ENCODE measurements around the gene PDRG1.
"Not testable (repeated sequence)": the region's sequence is repeated elsewhere in the genome, so short reads cannot be mapped to it uniquely, and the experiment has no call there.

Gene PDRG1

GRCh38 chr20:31930779-31931178 lies 21.1 kb downstream of the PDRG1 start:
- ChIA-PET POLR2A (interaction anchor here (1.0 kb wide), 1 partner anchor 13 kb away, joined by 3 read pairs; no protein-coding TSS in a partner anchor), CTCF (interaction anchor here (0.6 to 1.2 kb wide), 2 partner anchors 51 to 104 kb away, joined by 3 read pairs; no protein-coding TSS in a partner anchor)
- no peaks in the 10 kb centered on the region for H3K4me1 ChIP-seq (ENCODE audit: control extremely low read depth in 1 of 4, control insufficient read depth in 4 of 4, insufficient read depth in 4 of 4, low read length in 3 of 4)
- 50% methylated on average over 2 of the region's 5 CpGs for WGBS (ENCODE audit: insufficient coverage)
- peaks cover 0 to 2% (median 0%) of the 10 kb centered on the region in 4 experiments for H3K36me3 ChIP-seq (ENCODE audit: control insufficient read depth in 4 of 4, insufficient read depth in 4 of 4, low read length in 3 of 4)
- H3K9me3 ChIP-seq (ENCODE audit: control extremely low read depth in 1 of 5, control insufficient read depth in 4 of 5, insufficient read depth in 2 of 5, low read depth in 1 of 5, low read length in 4 of 5), result no peaks in the 10 kb centered on the region
- H3K27me3 ChIP-seq (replicated peaks in 2 of 5; ENCODE audit: control insufficient read depth in 4 of 5, insufficient read depth in 5 of 5, low read length in 4 of 5), result no peaks in the 10 kb centered on the region
- no peak overlapping the region for H3K4me3 ChIP-seq (ENCODE audit: control insufficient read depth in 1 of 7, extremely low read depth in 1 of 7, insufficient read depth in 4 of 7, low read depth in 2 of 7, low read length in 6 of 7)
- no peak for DNase-seq
- no peak overlapping the region for H3K27ac ChIP-seq (ENCODE audit: insufficient read depth in 1 of 2, low read depth in 1 of 2, low read length in 2 of 2, poor library complexity in 1 of 2, severe bottlenecking in 2 of 2)

- CTCF ChIA-PET; H3K36me3 ChIP-seq (ENCODE audit: control insufficient read depth in 4 of 4, insufficient read depth in 4 of 4, low read length in 3 of 4); H3K27ac ChIP-seq (ENCODE audit: insufficient read depth in 1 of 2, low read depth in 1 of 2, low read length in 2 of 2, poor library complexity in 1 of 2, severe bottlenecking in 2 of 2); H3K4me1 ChIP-seq (ENCODE audit: control extremely low read depth in 1 of 4, control insufficient read depth in 4 of 4, insufficient read depth in 4 of 4, low read length in 3 of 4); POLR2A ChIA-PET; H3K4me3 ChIP-seq (ENCODE audit: control insufficient read depth in 1 of 7, extremely low read depth in 1 of 7, insufficient read depth in 4 of 7, low read depth in 2 of 7, low read length in 6 of 7); DNase-seq; H3K27me3 ChIP-seq (replicated peaks in 2 of 5; ENCODE audit: control insufficient read depth in 4 of 5, insufficient read depth in 5 of 5, low read length in 4 of 5); H3K9me3 ChIP-seq (ENCODE audit: control extremely low read depth in 1 of 5, control insufficient read depth in 4 of 5, insufficient read depth in 2 of 5, low read depth in 1 of 5, low read length in 4 of 5): not testable (repeated sequence)
- 100% methylated on average over 1 of the region's 4 CpGs for WGBS (ENCODE audit: insufficient coverage)
Observed at GRCh38 chr20:31929631-31930030, 22.2 kb downstream of the PDRG1 start.

- 97% methylated on average over 5 of the region's 8 CpGs for WGBS (ENCODE audit: insufficient coverage)
- ChIA-PET CTCF (interaction anchor here (1.7 kb wide), 1 partner anchor 75 kb away, joined by 4 read pairs; no protein-coding TSS in a partner anchor), POLR2A (interaction anchor here (1.1 kb wide), 1 partner anchor 77 kb away, joined by 5 read pairs; no protein-coding TSS in a partner anchor)
- no peaks in the 10 kb centered on the region for H3K36me3 ChIP-seq (ENCODE audit: control insufficient read depth in 4 of 4, insufficient read depth in 4 of 4, low read length in 3 of 4)
- H3K4me1 ChIP-seq (ENCODE audit: control extremely low read depth in 1 of 4, control insufficient read depth in 4 of 4, insufficient read depth in 4 of 4, low read length in 3 of 4), result peaks cover 0 to 11% (median 0%) of the 10 kb centered on the region in 4 experiments
- DNase-seq, result no peak
- no peaks in the 10 kb centered on the region for H3K9me3 ChIP-seq (ENCODE audit: control extremely low read depth in 1 of 5, control insufficient read depth in 4 of 5, insufficient read depth in 2 of 5, low read depth in 1 of 5, low read length in 4 of 5)
- no peak overlapping the region for H3K27ac ChIP-seq (ENCODE audit: insufficient read depth in 1 of 2, low read depth in 1 of 2, low read length in 2 of 2, poor library complexity in 1 of 2, severe bottlenecking in 2 of 2)
- H3K27me3 ChIP-seq (replicated peaks in 2 of 5; ENCODE audit: control insufficient read depth in 4 of 5, insufficient read depth in 5 of 5, low read length in 4 of 5), result no peaks in the 10 kb centered on the region
- no peak overlapping the region for H3K4me3 ChIP-seq (ENCODE audit: control insufficient read depth in 1 of 7, extremely low read depth in 1 of 7, insufficient read depth in 4 of 7, low read depth in 2 of 7, low read length in 6 of 7)
Observed at GRCh38 chr20:31927627-31928159, 24.2 kb downstream of the PDRG1 start.

GRCh38 chr20:31926493-31926892 lies 25.4 kb downstream of the PDRG1 start:
- H3K27me3 ChIP-seq (replicated peaks in 2 of 5; ENCODE audit: control insufficient read depth in 4 of 5, insufficient read depth in 5 of 5, low read length in 4 of 5), result no peaks in the 10 kb centered on the region
- ChIA-PET POLR2A (interaction anchor here (1.1 kb wide), 1 partner anchor 76 kb away, joined by 5 read pairs; no protein-coding TSS in a partner anchor), CTCF (interaction anchor here (0.9 kb wide), 1 partner anchor 103 kb away, joined by 4 read pairs; no protein-coding TSS in a partner anchor)
- H3K27ac ChIP-seq (ENCODE audit: insufficient read depth in 1 of 2, low read depth in 1 of 2, low read length in 2 of 2, poor library complexity in 1 of 2, severe bottlenecking in 2 of 2), result no peak overlapping the region
- DNase-seq, result no peak
- H3K4me1 ChIP-seq (ENCODE audit: control extremely low read depth in 1 of 4, control insufficient read depth in 4 of 4, insufficient read depth in 4 of 4, low read length in 3 of 4), result peaks cover 0 to 11% (median 0%) of the 10 kb centered on the region in 4 experiments
- 100% methylated on average over 1 of the region's 2 CpGs for WGBS (ENCODE audit: insufficient coverage)
- no peaks in the 10 kb centered on the region for H3K36me3 ChIP-seq (ENCODE audit: control insufficient read depth in 4 of 4, insufficient read depth in 4 of 4, low read length in 3 of 4)
- no peaks in the 10 kb centered on the region for H3K9me3 ChIP-seq (ENCODE audit: control extremely low read depth in 1 of 5, control insufficient read depth in 4 of 5, insufficient read depth in 2 of 5, low read depth in 1 of 5, low read length in 4 of 5)
- H3K4me3 ChIP-seq (ENCODE audit: control insufficient read depth in 1 of 7, extremely low read depth in 1 of 7, insufficient read depth in 4 of 7, low read depth in 2 of 7, low read length in 6 of 7), result no peak overlapping the region

- ChIA-PET POLR2A (no interaction called here), CTCF (interaction anchor here (1.1 to 1.3 kb wide), 2 partner anchors 10 to 31 kb away, joined by 3 read pairs; no protein-coding TSS in a partner anchor)
- 99% methylated on average over 7 of the region's 9 CpGs for WGBS (ENCODE audit: insufficient coverage)
- Histone ChIP-seq H3K27ac (ENCODE audit: insufficient read depth in 1 of 2, low read depth in 1 of 2, low read length in 2 of 2, poor library complexity in 1 of 2, severe bottlenecking in 2 of 2) (no peak overlapping the region), H3K36me3 (ENCODE audit: control insufficient read depth in 4 of 4, insufficient read depth in 4 of 4, low read length in 3 of 4) (no peaks in the 10 kb centered on the region), H3K4me1 (ENCODE audit: control extremely low read depth in 1 of 4, control insufficient read depth in 4 of 4, insufficient read depth in 4 of 4, low read length in 3 of 4) (peaks cover 0 to 11% (median 0%) of the 10 kb centered on the region in 4 experiments), H3K27me3 (replicated peaks in 2 of 5; ENCODE audit: control insufficient read depth in 4 of 5, insufficient read depth in 5 of 5, low read length in 4 of 5) (no peaks in the 10 kb centered on the region), H3K9me3 (ENCODE audit: control extremely low read depth in 1 of 5, control insufficient read depth in 4 of 5, insufficient read depth in 2 of 5, low read depth in 1 of 5, low read length in 4 of 5) (no peaks in the 10 kb centered on the region), H3K4me3 (ENCODE audit: control insufficient read depth in 1 of 7, extremely low read depth in 1 of 7, insufficient read depth in 4 of 7, low read depth in 2 of 7, low read length in 6 of 7) (no peak overlapping the region)
- no peak for DNase-seq
Observed at GRCh38 chr20:31925631-31926030, 26.2 kb downstream of the PDRG1 start.

GRCh38 chr20:31924561-31924960 lies 27.3 kb downstream of the PDRG1 start:
- DNase-seq, result no peak
- Histone ChIP-seq H3K36me3 (ENCODE audit: control insufficient read depth in 4 of 4, insufficient read depth in 4 of 4, low read length in 3 of 4) (no peaks in the 10 kb centered on the region), H3K4me1 (ENCODE audit: control extremely low read depth in 1 of 4, control insufficient read depth in 4 of 4, insufficient read depth in 4 of 4, low read length in 3 of 4) (peaks cover 0 to 11% (median 0%) of the 10 kb centered on the region in 4 experiments), H3K4me3 (ENCODE audit: control insufficient read depth in 1 of 7, extremely low read depth in 1 of 7, insufficient read depth in 4 of 7, low read depth in 2 of 7, low read length in 6 of 7) (no peak overlapping the region), H3K27ac (ENCODE audit: insufficient read depth in 1 of 2, low read depth in 1 of 2, low read length in 2 of 2, poor library complexity in 1 of 2, severe bottlenecking in 2 of 2) (no peak overlapping the region), H3K27me3 (replicated peaks in 2 of 5; ENCODE audit: control insufficient read depth in 4 of 5, insufficient read depth in 5 of 5, low read length in 4 of 5) (no peaks in the 10 kb centered on the region), H3K9me3 (ENCODE audit: control extremely low read depth in 1 of 5, control insufficient read depth in 4 of 5, insufficient read depth in 2 of 5, low read depth in 1 of 5, low read length in 4 of 5) (no peaks in the 10 kb centered on the region)
- ChIA-PET POLR2A (no interaction called here), CTCF (interaction anchor here (1.1 to 2.0 kb wide), 5 partner anchors 11 to 72 kb away, joined by 3 to 6 read pairs (median 4); partner anchors contain the start of gene PDRG1)
- whole genome bisulfite sequencing (ENCODE audit: insufficient coverage), result 96% methylated on average over 8 of the region's 8 CpGs
